Mucosa of stomach (tissue), 1 donor: ENCODE results near the gene FBF1.
A peak's percentile ranks its signal among the peaks of the same experiment; 100 is the strongest.
"Not testable (repeated sequence)": the region's sequence is repeated elsewhere in the genome, so short reads cannot be mapped to it uniquely, and the experiment has no call there.

Experiments used
- H3K27me3 ChIP-seq: one replicate; pipeline ENCODE4 v1.7.0; 2013; ENCODE audit warnings: mild to moderate bottlenecking, low read length; ENCODE audit not compliant: control insufficient read depth, insufficient read depth
- H3K36me3 ChIP-seq: one replicate; pipeline ENCODE4 v1.7.0; 2013; ENCODE audit warnings: low read length; ENCODE audit not compliant: control insufficient read depth, insufficient read depth
- H3K4me1 ChIP-seq: one replicate; pipeline ENCODE4 v1.7.0; 2013; ENCODE audit warnings: mild to moderate bottlenecking, low read length; ENCODE audit not compliant: control insufficient read depth, insufficient read depth
- H3K4me3 ChIP-seq: one replicate; pipeline ENCODE4 v1.7.0; 2013; ENCODE audit warnings: low read length
- H3K9ac ChIP-seq: one replicate; pipeline ENCODE4 v1.7.0; 2013; ENCODE audit warnings: mild to moderate bottlenecking, low read length, moderate library complexity
- H3K9me3 ChIP-seq: one replicate; pipeline ENCODE4 v1.7.0; 2013; ENCODE audit warnings: mild to moderate bottlenecking, low read length, moderate library complexity; ENCODE audit not compliant: control insufficient read depth
- donor health status: Pancreatic carcinoma.

Gene FBF1

GRCh38 chr17:75873587-75874322, 67.1 kb downstream of the FBF1 start:
- H3K9ac ChIP-seq: peak overlapping the region; percentile 66

GRCh38 chr17:75872434-75873351, 68.1 kb downstream of the FBF1 start:
- Histone ChIP-seq H3K9ac (peak overlapping the region; percentile 66), H3K4me3 (no peak overlapping the region), H3K27me3 (no peaks in the 10 kb centered on the region), H3K9me3 (no peaks in the 10 kb centered on the region), H3K36me3 (no peaks in the 10 kb centered on the region), H3K4me1 (peaks cover 68% of the 10 kb centered on the region)

More at GRCh38 chr17:75873587-75874322, 67.1 kb downstream of the FBF1 start:
- H3K27me3 ChIP-seq: no peaks in the 10 kb centered on the region
- H3K4me3 ChIP-seq: no peak overlapping the region
- peaks cover 70% of the 10 kb centered on the region for H3K4me1 ChIP-seq
- no peaks in the 10 kb centered on the region for H3K9me3 ChIP-seq
- H3K36me3 ChIP-seq: no peaks in the 10 kb centered on the region

- not testable (repeated sequence) for H3K4me3 ChIP-seq, H3K9me3 ChIP-seq, H3K27me3 ChIP-seq, H3K36me3 ChIP-seq, H3K9ac ChIP-seq
- H3K4me1 ChIP-seq: peaks cover 44% of the 10 kb centered on the region
These were observed 70.6 kb downstream of the FBF1 start for GRCh38 chr17:75870228-75870627.

- H3K4me1 ChIP-seq: peaks cover 37% of the 10 kb centered on the region
- no peaks in the 10 kb centered on the region for H3K27me3 ChIP-seq
- H3K9me3 ChIP-seq: no peaks in the 10 kb centered on the region
- H3K36me3 ChIP-seq: no peaks in the 10 kb centered on the region
- H3K4me3 ChIP-seq: no peak overlapping the region
- H3K9ac ChIP-seq: no peak overlapping the region
These were observed 71.3 kb downstream of the FBF1 start for GRCh38 chr17:75869282-75870141.

GRCh38 chr17:75868730-75869281, 72.0 kb downstream of the FBF1 start:
- H3K4me3 ChIP-seq, H3K36me3 ChIP-seq, H3K9me3 ChIP-seq, H3K9ac ChIP-seq, H3K27me3 ChIP-seq: not testable (repeated sequence)
- peaks cover 30% of the 10 kb centered on the region for H3K4me1 ChIP-seq

- H3K36me3 ChIP-seq, H3K27me3 ChIP-seq, H3K9ac ChIP-seq, H3K9me3 ChIP-seq, H3K4me3 ChIP-seq: not testable (repeated sequence)
- peaks cover 13% of the 10 kb centered on the region for H3K4me1 ChIP-seq
These were observed 75.2 kb downstream of the FBF1 start for GRCh38 chr17:75865404-75866188.

GRCh38 chr17:75864887-75865286, 76.0 kb downstream of the FBF1 start:
- not testable (repeated sequence) for H3K27me3 ChIP-seq, H3K9ac ChIP-seq, H3K9me3 ChIP-seq, H3K36me3 ChIP-seq, H3K4me3 ChIP-seq
- peaks cover 11% of the 10 kb centered on the region for H3K4me1 ChIP-seq

- no peaks in the 10 kb centered on the region for H3K36me3 ChIP-seq
- no peaks in the 10 kb centered on the region for H3K27me3 ChIP-seq
- H3K4me3 ChIP-seq: no peak overlapping the region
- H3K9me3 ChIP-seq: no peaks in the 10 kb centered on the region
- no peak overlapping the region for H3K9ac ChIP-seq
- H3K4me1 ChIP-seq: peaks cover 6% of the 10 kb centered on the region
These were observed 76.4 kb downstream of the FBF1 start for GRCh38 chr17:75864448-75864871.

- Histone ChIP-seq H3K9me3 (no peaks in the 10 kb centered on the region), H3K27me3 (no peaks in the 10 kb centered on the region), H3K36me3 (no peaks in the 10 kb centered on the region), H3K9ac (no peak overlapping the region), H3K4me1 (no peaks in the 10 kb centered on the region), H3K4me3 (no peak overlapping the region)
These were observed 78.9 kb downstream of the FBF1 start for GRCh38 chr17:75861927-75862317.
